Activated CD8-positive, alpha-beta T cell treated with anti-CD3 and anti-CD28 coated beads for 36 hours (primary cell): ENCODE data around the gene MYO18A. TPM values are rescaled to one million over a fixed set of nuclear protein-coding genes. Genes with fewer than 3 reads are reported as not detected.

Source experiments
- ATAC-seq: fragments of 200-7000 bp; cut with Tn5 transposase; one replicate; pipeline ENCODE4 v1.10.0; 2021; ENCODE audit warnings: mild to moderate bottlenecking, moderate library complexity
- CTCF ChIA-PET: fragments of 350-600 bp; sonication (Branson Sonifier 250); formaldehyde crosslinking; loops from one replicate; lab custom pipeline; 2021; ENCODE audit warnings: antibody characterized with exemption; lab: Charles Lee
- POLR2A ChIA-PET: fragments of 350-600 bp; sonication (Branson Sonifier 250); formaldehyde crosslinking; loops from one replicate; lab custom pipeline; 2021; ENCODE audit warnings: antibody characterized with exemption; lab: Charles Lee
- DNase-seq: peaks from one replicate; pipeline ENCODE4 v3.0.0-alpha.2; 2020
- H3K27ac Mint-ChIP-seq: one replicate; pipeline ENCODE4 v1.8.0; 2021; ENCODE audit warnings: mild to moderate bottlenecking, mixed read lengths
- H3K27me3 Mint-ChIP-seq: one replicate; pipeline ENCODE4 v1.8.0; 2021; ENCODE audit warnings: mixed read lengths
- H3K36me3 Mint-ChIP-seq: one replicate; pipeline ENCODE4 v1.8.0; 2021; ENCODE audit warnings: low read depth, mixed read lengths
- H3K4me1 Mint-ChIP-seq: one replicate; pipeline ENCODE4 v1.8.0; 2021; ENCODE audit warnings: low read depth, mixed read lengths
- H3K4me3 Mint-ChIP-seq: one replicate; pipeline ENCODE4 v1.8.0; 2021; ENCODE audit warnings: mild to moderate bottlenecking, moderate library complexity, mixed read lengths
- H3K9me3 Mint-ChIP-seq: one replicate; pipeline ENCODE4 v1.8.0; 2021; ENCODE audit warnings: mixed read lengths
- CTCF ChIP-seq: fragments of 200-600 bp; IDR thresholded peaks from one replicate; pipeline ENCODE4 v1.8.0; 2022; ENCODE audit warnings: antibody characterized with exemption, mild to moderate bottlenecking
- intact Hi-C: fragments of 100-400 bp; cut with micrococcal nuclease; formaldehyde crosslinking; loops from one replicate; pipeline ENCODE4 v1.10.0; 2022
- total RNA-seq, 2 experiments: library from RNA; stranded (reverse); gene quantifications; one replicate each; pipeline ENCODE4 v1.2.3, GENCODE V29; 2021

MYO18A gene
- total RNA-seq, 2 experiments from 2014 or later = 27.5 to 29.4 TPM

DNA sequence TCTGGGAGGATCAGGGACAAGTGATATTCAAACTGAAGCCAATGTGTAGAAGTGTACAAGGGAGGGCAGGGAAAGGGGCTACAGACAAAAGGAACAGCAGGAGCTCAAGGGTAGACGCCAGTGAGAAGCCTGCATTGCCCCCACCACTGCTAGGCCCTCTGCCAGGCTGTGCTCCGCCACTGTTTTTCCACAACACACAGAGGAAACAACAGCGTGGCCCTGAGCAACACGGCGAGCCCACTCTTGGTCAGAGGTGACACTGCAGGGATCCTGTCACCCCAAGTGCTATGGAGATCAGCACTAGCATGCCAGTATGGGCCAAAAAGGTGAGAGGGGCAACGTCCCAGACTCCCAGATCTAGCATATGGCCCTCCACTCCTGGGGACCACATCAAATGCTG is 23.4 kb downstream of the MYO18A start:
- ChIA-PET POLR2A (interaction anchor here (0.9 to 2.4 kb wide), 3 partner anchors 9 to 23 kb away, joined by 3 to 10 read pairs (median 8); partner anchors contain the start of gene MYO18A), CTCF (interaction anchor here (0.8 to 15.1 kb wide), 5 partner anchors 8 to 40 kb away, joined by 3 to 355 read pairs (median 6); partner anchors contain the start of gene MYO18A)
- Mint-ChIP-seq H3K27ac (peak overlapping the region; percentile 85), H3K27me3 (no peaks in the 10 kb centered on the region), H3K9me3 (no peaks in the 10 kb centered on the region), H3K4me3 (no peak overlapping the region), H3K4me1 (peaks cover 44% of the 10 kb centered on the region), H3K36me3 (no peaks in the 10 kb centered on the region)
- DNase-seq (no peak), ATAC-seq (no peak)
- intact Hi-C loops = no loop called here
- no peak for TF ChIP-seq CTCF

DNA sequence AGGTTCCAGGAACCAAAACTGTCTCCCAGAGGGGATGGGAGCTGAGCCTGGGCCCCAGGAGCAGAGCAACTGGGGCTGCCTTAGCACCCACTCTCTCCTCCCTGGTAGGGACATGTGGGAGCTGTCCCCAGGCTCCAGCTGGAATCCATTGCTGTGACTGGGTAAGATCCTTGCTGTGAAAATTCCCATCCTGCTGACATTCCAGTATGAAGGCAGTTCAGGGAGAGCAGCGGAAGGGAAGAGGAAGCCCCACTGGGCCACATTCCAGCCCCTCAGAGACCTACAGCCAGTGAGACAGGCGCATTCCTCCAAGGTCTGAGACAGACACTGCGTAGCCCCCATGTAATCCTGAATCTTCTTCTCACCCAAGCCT is 24.2 kb downstream of the MYO18A start:
- POLR2A ChIA-PET = interaction anchor here (0.9 to 2.4 kb wide), 6 partner anchors 9 to 138 kb away, joined by 3 to 11 read pairs (median 6); partner anchors contain the start of genes MYO18A and NUFIP2
- DNase-seq = no peak

GRCh38 chr17:29155227-29155965 is 24.8 kb downstream of the MYO18A start:
- peak overlapping the region; percentile 29 for H3K4me3 Mint-ChIP-seq
- POLR2A ChIA-PET = interaction anchor here (0.7 to 2.4 kb wide), 9 partner anchors 9 to 162 kb away, joined by 3 to 11 read pairs (median 5); partner anchors contain the start of genes MYO18A and NUFIP2
- DNase-seq = peak; percentile 88
- intact Hi-C loops = no loop called here
- H3K36me3 Mint-ChIP-seq = no peaks in the 10 kb centered on the region
- TF ChIP-seq CTCF = no peak
- ATAC-seq = peak; percentile 98
- H3K27ac Mint-ChIP-seq = peak overlapping the region; percentile 85
- H3K27me3 Mint-ChIP-seq = no peaks in the 10 kb centered on the region
- H3K9me3 Mint-ChIP-seq = no peaks in the 10 kb centered on the region
- H3K4me1 Mint-ChIP-seq = peaks cover 48% of the 10 kb centered on the region
- CTCF ChIA-PET = interaction anchor here (1.8 to 15.1 kb wide), 5 partner anchors 9 to 65 kb away, joined by 6 to 355 read pairs (median 13); partner anchors contain the start of gene MYO18A

More for the DNA sequence above, 24.2 kb downstream of the MYO18A start:
- Mint-ChIP-seq H3K27ac (peak overlapping the region; percentile 85), H3K27me3 (no peaks in the 10 kb centered on the region), H3K36me3 (no peaks in the 10 kb centered on the region), H3K4me1 (peaks cover 44% of the 10 kb centered on the region), H3K4me3 (no peak overlapping the region), H3K9me3 (no peaks in the 10 kb centered on the region)
- TF ChIP-seq CTCF = no peak
- no peak for ATAC-seq
- intact Hi-C loops = no loop called here
- CTCF ChIA-PET = interaction anchor here (2.0 to 15.1 kb wide), 3 partner anchors 22 to 39 kb away, joined by 6 to 355 read pairs (median 13); partner anchors contain the start of gene MYO18A

DNA sequence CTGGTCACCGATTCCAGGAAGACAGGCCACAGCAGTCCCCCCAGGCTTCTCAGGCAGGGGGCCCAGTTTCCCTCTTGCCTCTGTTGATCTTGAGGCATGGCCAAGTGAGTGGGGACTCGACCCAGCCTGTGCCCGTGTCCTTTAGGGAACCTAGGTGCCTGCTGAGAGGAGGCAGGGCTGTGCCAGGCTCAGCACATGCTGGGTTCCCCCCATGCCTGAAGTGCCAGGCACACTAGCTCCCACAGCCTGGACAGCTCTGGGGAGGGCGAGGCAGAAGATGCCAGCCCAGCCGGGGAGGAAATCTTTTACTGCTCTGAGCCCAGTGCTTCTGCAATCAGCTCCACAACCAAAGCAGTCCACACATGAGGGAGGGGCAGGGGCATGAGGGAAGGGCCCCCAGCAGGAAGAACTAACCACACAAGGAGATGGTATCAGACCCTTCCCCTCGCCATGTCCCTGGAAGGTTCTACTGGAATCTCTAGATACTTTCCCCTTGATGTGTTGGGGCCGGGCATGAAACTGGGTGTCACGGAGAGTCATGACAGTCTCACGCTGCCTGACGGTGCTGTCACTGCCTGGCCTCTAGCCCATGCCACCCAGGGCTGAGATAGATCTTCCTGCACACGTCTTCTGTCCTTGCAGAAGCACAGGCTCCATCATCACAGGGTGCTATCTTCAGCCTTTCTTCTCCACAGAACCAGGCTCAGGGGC is 25.5 kb downstream of the MYO18A start:
- no peak for TF ChIP-seq CTCF
- Mint-ChIP-seq H3K4me3 (peak overlapping the region; percentile 29), H3K4me1 (peaks cover 52% of the 10 kb centered on the region), H3K27ac (peak overlapping the region; percentile 85), H3K36me3 (no peaks in the 10 kb centered on the region), H3K27me3 (no peaks in the 10 kb centered on the region), H3K9me3 (no peaks in the 10 kb centered on the region)
- ATAC-seq = peak; percentile 50
- intact Hi-C loops = no loop called here
- POLR2A ChIA-PET = interaction anchor here (0.7 to 2.4 kb wide), 8 partner anchors 9 to 163 kb away, joined by 3 to 11 read pairs (median 6); partner anchors contain the start of gene MYO18A
- CTCF ChIA-PET = interaction anchor here (1.8 to 15.1 kb wide), 5 partner anchors 9 to 65 kb away, joined by 6 to 355 read pairs (median 13); partner anchors contain the start of gene MYO18A
- DNase-seq = peak; percentile 44
